Endodermal cell (in vitro differentiated cells): ENCODE measurements around the gene CAB39. TPM values are rescaled to one million over a fixed set of nuclear protein-coding genes. Genes with fewer than 3 reads are reported as not detected.

Experiments used
- DNase-seq: peaks from one replicate; pipeline ENCODE4 v3.0.0-alpha.2; 2017
- H3K27ac ChIP-seq: 2 replicates; pipeline ENCODE4 v1.5.1; 2013; ENCODE audit warnings: mild to moderate bottlenecking, low read depth, low read length, moderate library complexity
- H3K27me3 ChIP-seq: 2 replicates; pipeline ENCODE4 v1.6.1; 2013; ENCODE audit warnings: mild to moderate bottlenecking, low read length, moderate library complexity; ENCODE audit not compliant: insufficient read depth, control insufficient read depth, poor library complexity, severe bottlenecking
- H3K36me3 ChIP-seq: 2 replicates; pipeline ENCODE4 v1.7.0; 2013; ENCODE audit warnings: mild to moderate bottlenecking, low read length, moderate library complexity; ENCODE audit not compliant: control insufficient read depth, insufficient read depth
- H3K4me1 ChIP-seq: one replicate; pipeline ENCODE4 v1.7.0; 2013; ENCODE audit warnings: low read length; ENCODE audit not compliant: control insufficient read depth, insufficient read depth
- H3K4me3 ChIP-seq: 2 replicates; pipeline ENCODE4 v1.5.1; 2013; ENCODE audit warnings: mild to moderate bottlenecking, low read length, moderate library complexity
- H3K9ac ChIP-seq: 2 replicates; pipeline ENCODE4 v1.6.1; 2013; ENCODE audit warnings: mild to moderate bottlenecking, low read length, moderate library complexity; ENCODE audit not compliant: poor library complexity, severe bottlenecking; ENCODE audit errors: extremely low read depth
- H3K9me3 ChIP-seq: 2 replicates; pipeline ENCODE4 v1.6.1; 2013; ENCODE audit warnings: mild to moderate bottlenecking, low read length, moderate library complexity; ENCODE audit not compliant: control insufficient read depth
- H3K27ac Mint-ChIP-seq: 2 replicates; pipeline ENCODE4 v1.8.0; 2020; ENCODE audit warnings: mixed read lengths
- H3K27me3 Mint-ChIP-seq: 2 replicates; pipeline ENCODE4 v1.8.0; 2021; ENCODE audit warnings: mild to moderate bottlenecking, mixed read lengths; ENCODE audit not compliant: insufficient read depth
- H3K36me3 Mint-ChIP-seq: 2 replicates; pipeline ENCODE4 v1.8.0; 2020; ENCODE audit warnings: low read depth, mixed read lengths
- H3K4me1 Mint-ChIP-seq: 2 replicates; pipeline ENCODE4 v1.8.0; 2020; ENCODE audit warnings: mixed read lengths
- H3K4me3 Mint-ChIP-seq: 2 replicates; pipeline ENCODE4 v1.8.0; 2020; ENCODE audit warnings: mild to moderate bottlenecking, moderate library complexity, mixed read lengths
- H3K9me3 Mint-ChIP-seq: 2 replicates; pipeline ENCODE4 v1.8.0; 2020; ENCODE audit warnings: mild to moderate bottlenecking, mixed read lengths
- WGBS, 2 experiments: methylation state at CpG; one replicate each; pipeline versions ENCODE4 v1.1.5 to v1.1.7; 2013; ENCODE audit warnings: missing lambda C conversion rate in 2 of 2, mixed read lengths in 1 of 2; ENCODE audit not compliant: insufficient coverage in 1 of 2, insufficient read length in 1 of 2; 5-methylcytosine and 5-hydroxymethylcytosine counted together
- total RNA-seq, 2 donors: library from RNA; stranded (reverse); fragmentation: NEBNext Ultra II Directional in 1 of 2; extraction: Animal tissue kit (Norgen Biotek cat#: 25700) in 1 of 2; gene quantifications; 2 replicates in 1 of 2; 3 replicates in 1 of 2; pipeline ENCODE4 v1.2.1, GENCODE V29; 2021
- TF ChIP-seq, protein P1 (sequence below): fragments of 200-600 bp; sonication (generic); conservative IDR thresholded peaks from 2 replicates; pipeline ENCODE4 v1.5.0; 2021; ENCODE audit warnings: antibody characterized with exemption, mild to moderate bottlenecking

The CAB39 gene
- total RNA-seq, 2 donors from 2014 or later, result 41.4 to 48.4 TPM

DNA sequence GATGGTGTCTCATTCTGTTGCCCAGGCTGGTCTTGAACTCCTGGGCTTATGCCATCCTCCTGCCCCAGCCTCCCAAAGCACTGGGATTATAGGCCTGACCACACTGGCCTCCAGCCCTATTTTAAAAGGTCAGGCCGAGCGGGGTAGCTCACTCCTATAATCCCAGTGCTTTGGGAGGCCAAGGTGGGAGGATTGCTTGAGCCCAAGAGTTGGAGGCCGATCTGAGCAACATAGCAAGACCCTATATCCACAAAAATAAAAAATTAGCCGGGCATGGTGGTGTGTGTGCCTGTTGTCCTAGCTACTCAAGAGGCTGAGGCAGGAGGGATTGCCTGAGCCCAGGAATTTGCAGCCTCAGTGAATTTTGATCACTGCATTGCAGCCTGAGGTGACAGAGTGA, 3.9 kb downstream of the CAB39 start:
- Mint-ChIP-seq H3K27me3 (no peaks in the 10 kb centered on the region), H3K4me3 (no peak overlapping the region), H3K36me3 (peaks cover 19% of the 10 kb centered on the region), H3K27ac (no peak overlapping the region), H3K4me1 (peaks cover 49% of the 10 kb centered on the region), H3K9me3 (no peaks in the 10 kb centered on the region)
- 99 to 100% methylated on average over 2 to 4 of the region's 4 CpGs for WGBS, 2 experiments
- Histone ChIP-seq H3K9me3 (no peaks in the 10 kb centered on the region), H3K27me3 (no peaks in the 10 kb centered on the region), H3K4me1 (peaks cover 11% of the 10 kb centered on the region), H3K36me3 (peaks cover 22% of the 10 kb centered on the region), H3K27ac (no peak overlapping the region), H3K9ac (no peak overlapping the region), H3K4me3 (no peak overlapping the region)
- no peak for DNase-seq
- TF ChIP-seq, protein P1, sequence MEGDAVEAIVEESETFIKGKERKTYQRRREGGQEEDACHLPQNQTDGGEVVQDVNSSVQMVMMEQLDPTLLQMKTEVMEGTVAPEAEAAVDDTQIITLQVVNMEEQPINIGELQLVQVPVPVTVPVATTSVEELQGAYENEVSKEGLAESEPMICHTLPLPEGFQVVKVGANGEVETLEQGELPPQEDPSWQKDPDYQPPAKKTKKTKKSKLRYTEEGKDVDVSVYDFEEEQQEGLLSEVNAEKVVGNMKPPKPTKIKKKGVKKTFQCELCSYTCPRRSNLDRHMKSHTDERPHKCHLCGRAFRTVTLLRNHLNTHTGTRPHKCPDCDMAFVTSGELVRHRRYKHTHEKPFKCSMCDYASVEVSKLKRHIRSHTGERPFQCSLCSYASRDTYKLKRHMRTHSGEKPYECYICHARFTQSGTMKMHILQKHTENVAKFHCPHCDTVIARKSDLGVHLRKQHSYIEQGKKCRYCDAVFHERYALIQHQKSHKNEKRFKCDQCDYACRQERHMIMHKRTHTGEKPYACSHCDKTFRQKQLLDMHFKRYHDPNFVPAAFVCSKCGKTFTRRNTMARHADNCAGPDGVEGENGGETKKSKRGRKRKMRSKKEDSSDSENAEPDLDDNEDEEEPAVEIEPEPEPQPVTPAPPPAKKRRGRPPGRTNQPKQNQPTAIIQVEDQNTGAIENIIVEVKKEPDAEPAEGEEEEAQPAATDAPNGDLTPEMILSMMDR, result no peak

- Histone ChIP-seq H3K36me3 (peaks cover 31% of the 10 kb centered on the region), H3K9ac (no peak overlapping the region), H3K27ac (peak overlapping the region; percentile 48), H3K9me3 (no peaks in the 10 kb centered on the region), H3K4me1 (peaks cover 11% of the 10 kb centered on the region), H3K4me3 (peak overlapping the region; percentile 57), H3K27me3 (no peaks in the 10 kb centered on the region)
- TF ChIP-seq, protein P1, result no peak
- H3K36me3 Mint-ChIP-seq, result peaks cover 26% of the 10 kb centered on the region
- peak overlapping the region; percentile 76 for H3K27ac Mint-ChIP-seq
- WGBS, 2 experiments, result 27 to 32% methylated on average over 3 of the region's 3 CpGs
- no peak overlapping the region for H3K4me3 Mint-ChIP-seq
- no peaks in the 10 kb centered on the region for H3K27me3 Mint-ChIP-seq
- no peaks in the 10 kb centered on the region for H3K9me3 Mint-ChIP-seq
- DNase-seq, result peak; percentile 82
- H3K4me1 Mint-ChIP-seq, result peaks cover 53% of the 10 kb centered on the region
These were observed 5.0 kb downstream of the CAB39 start for GRCh38 chr2:230717600-230717999.

DNA sequence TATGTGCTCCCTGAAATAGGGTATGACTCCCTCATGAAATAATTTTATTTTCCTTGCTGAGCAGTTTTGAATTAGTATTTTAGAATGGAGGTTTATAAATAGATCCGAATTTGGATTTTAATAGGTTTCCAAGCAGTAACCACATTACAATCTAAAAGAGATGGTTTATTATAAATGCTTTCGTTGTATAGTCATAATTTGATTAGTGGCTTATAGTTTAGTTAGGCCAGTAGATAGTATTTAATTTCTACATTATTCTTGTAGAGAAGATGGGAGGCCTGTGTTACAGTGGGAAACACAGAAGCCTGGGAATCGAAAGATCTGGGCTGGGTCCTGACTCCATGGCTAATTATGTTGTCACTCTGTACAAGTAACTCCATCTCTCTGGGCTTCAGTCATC, 6.7 kb downstream of the CAB39 start:
- TF ChIP-seq, protein P1, result no peak
- no peak overlapping the region for H3K27ac ChIP-seq
- Mint-ChIP-seq H3K9me3 (no peaks in the 10 kb centered on the region), H3K27me3 (no peaks in the 10 kb centered on the region), H3K27ac (no peak overlapping the region), H3K36me3 (peaks cover 35% of the 10 kb centered on the region), H3K4me3 (no peak overlapping the region), H3K4me1 (peaks cover 48% of the 10 kb centered on the region)
- DNase-seq, result no peak
- H3K9ac ChIP-seq, result no peak overlapping the region
- H3K4me1 ChIP-seq, result peaks cover 11% of the 10 kb centered on the region
- WGBS, 2 experiments, result 84% methylated on average over 3 of the region's 3 CpGs; no CpG with 5 or more reads in 1 of the 2 experiments
- peaks cover 43% of the 10 kb centered on the region for H3K36me3 ChIP-seq
- no peak overlapping the region for H3K4me3 ChIP-seq
- H3K9me3 ChIP-seq, result peaks cover 8% of the 10 kb centered on the region
- H3K27me3 ChIP-seq, result no peaks in the 10 kb centered on the region
